LNCaP clone FGC (cell line): Measurements from ENCODE around the gene POU6F2.

ENCODE experiments used
- DNase-seq: peaks from one replicate; pipeline ENCODE4 v3.0.0-alpha.2; 2011; ENCODE audit warnings: low read depth
- H3K4me3 ChIP-seq: 2 replicates; pipeline ENCODE4 v1.5.1; 2011; ENCODE audit warnings: mild to moderate bottlenecking, low read depth, low read length, control low read depth
- TF ChIP-seq, protein P1 (sequence below): IDR thresholded peaks from 2 replicates; pipeline ENCODE4 v1.5.1; 2012; ENCODE audit warnings: mild to moderate bottlenecking; ENCODE audit not compliant: control insufficient read depth, insufficient read depth; ENCODE audit errors: extremely low read depth

The POU6F2 gene

DNA sequence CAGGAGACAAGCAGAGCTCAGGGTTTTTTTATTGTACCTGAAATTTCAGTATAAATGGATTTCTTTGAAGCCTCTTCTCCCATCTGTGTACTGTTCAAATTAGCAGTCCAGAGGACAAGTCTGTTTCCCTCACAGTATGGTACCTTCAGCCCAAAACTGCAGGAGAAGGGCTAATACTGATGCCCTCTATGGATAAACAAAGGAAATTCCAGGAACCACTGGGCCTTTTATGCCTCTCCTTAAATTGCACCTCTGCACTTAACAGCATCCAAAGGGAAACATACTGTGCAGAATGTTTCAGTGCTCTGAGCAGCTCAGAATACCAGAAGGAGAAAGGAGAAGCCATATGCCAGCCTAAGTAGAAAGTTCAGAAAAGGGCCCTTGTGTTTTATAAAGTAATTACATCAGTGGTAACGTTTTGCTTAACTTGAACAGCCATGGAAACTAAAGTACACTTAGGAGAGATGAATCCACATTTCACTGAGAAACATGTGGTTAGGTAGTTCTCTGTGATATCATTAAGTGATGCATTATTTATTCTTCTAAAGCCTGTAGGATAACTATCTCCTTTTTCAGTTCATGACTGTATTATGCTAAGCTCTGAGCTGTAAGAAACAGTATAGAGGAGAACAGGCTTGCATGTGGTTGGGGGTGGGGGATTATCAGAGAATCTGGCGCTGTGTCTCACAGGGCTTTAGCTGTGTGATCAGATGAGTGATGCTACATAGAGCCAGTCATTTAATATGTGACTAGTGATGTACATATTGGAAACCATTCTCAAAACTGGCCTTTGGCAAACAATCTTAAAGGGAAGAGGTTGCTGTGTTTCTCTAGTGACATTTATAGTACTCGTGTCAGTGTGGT, 111.3 kb downstream of the POU6F2 start:
- no peak overlapping the region for H3K4me3 ChIP-seq
- TF ChIP-seq, protein P1, sequence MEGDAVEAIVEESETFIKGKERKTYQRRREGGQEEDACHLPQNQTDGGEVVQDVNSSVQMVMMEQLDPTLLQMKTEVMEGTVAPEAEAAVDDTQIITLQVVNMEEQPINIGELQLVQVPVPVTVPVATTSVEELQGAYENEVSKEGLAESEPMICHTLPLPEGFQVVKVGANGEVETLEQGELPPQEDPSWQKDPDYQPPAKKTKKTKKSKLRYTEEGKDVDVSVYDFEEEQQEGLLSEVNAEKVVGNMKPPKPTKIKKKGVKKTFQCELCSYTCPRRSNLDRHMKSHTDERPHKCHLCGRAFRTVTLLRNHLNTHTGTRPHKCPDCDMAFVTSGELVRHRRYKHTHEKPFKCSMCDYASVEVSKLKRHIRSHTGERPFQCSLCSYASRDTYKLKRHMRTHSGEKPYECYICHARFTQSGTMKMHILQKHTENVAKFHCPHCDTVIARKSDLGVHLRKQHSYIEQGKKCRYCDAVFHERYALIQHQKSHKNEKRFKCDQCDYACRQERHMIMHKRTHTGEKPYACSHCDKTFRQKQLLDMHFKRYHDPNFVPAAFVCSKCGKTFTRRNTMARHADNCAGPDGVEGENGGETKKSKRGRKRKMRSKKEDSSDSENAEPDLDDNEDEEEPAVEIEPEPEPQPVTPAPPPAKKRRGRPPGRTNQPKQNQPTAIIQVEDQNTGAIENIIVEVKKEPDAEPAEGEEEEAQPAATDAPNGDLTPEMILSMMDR, result no peak
- no peak for DNase-seq

DNA sequence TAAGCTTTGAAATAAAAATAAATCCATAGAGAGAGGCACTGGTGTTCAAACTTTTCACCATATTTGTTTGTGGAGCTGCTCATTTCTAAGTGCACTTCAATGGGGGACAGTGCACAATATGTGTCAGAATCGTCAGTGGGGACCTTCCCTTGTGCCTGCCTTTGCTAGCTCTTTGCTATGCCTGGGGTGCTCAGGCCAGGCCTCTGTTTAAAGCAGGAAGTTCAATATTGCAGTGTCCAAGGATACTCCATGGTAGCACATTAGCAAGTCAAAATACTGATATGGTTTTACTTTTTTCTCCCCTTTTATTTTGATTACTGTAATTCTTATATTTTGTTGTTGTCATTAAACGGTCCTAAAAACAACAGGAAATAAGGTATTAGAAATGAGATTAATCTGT, 113.4 kb downstream of the POU6F2 start:
- TF ChIP-seq, protein P1, result no peak
- H3K4me3 ChIP-seq, result no peak overlapping the region
- DNase-seq, result no peak

DNA sequence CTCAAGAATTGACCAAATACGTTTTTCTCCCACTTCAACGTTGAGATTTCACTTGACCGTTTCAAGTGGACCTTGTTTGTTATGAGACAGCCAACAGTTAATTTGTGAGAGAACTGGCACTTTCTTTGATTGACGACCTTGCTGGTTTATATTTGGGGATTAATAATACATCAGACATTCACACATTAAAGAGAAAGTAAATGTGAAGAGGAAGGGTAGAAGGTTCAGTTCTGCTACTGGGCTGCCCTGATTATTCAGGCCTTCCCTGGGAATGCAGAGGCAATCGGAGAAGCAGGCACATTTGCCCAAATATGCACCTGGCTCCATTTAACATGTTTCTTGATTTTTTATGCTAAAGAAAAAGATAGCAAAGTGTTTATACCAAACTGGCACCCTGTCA, 114.1 kb downstream of the POU6F2 start:
- no peak overlapping the region for H3K4me3 ChIP-seq
- TF ChIP-seq, protein P1, result no peak
- no peak for DNase-seq

DNA sequence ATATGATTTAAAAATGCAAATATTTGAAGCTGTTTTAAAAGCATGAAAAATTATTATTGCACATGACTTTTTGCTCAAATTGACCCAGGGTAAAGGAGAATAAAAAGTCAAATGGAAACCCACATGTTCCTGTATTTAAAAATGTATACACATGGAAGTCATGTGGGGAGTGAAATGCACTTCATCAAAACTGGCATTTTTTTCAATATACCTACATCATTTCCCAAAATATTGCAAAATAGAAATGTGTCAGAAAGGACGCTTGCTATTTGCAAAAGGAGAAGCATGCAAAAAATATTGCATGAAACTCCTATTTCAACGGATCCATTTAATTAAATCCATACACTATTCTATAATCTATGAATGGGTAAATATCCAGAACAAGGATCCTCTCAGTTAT, 117.0 kb downstream of the POU6F2 start:
- TF ChIP-seq, protein P1, result no peak
- no peak overlapping the region for H3K4me3 ChIP-seq
- no peak for DNase-seq

DNA sequence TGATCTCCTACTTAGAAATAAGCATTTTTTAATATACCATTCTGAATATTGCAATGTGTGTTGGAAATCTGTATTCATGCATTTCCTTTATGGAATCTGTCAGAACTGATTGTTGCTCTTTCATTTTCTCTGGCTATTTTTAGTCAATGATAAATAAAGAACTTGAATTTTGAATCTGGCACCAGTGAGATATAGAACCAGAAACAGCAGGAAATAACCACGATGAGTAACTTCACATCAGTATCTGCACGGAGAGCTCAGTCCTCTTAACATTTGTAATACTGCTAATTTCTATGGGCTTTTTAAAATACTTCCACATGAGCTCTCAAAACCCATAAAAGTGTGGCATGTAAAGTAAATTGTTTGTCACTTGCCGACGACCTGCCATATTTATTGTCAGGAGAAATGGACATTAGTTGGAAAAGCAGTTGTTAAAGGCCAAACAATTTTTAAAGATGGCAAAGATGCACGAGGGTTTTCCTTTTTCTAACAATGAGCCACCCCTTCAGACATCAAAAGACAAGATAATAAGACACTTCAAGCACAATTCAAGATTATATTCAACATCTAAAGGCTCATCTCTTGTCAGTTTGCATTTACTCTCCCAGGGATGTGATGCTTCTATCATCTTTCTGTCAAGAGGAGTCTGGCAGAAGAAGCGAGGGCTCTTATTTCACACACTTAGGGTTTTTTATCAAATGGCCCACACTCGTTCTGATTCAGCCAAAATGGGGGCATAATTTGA, 118.3 kb downstream of the POU6F2 start:
- TF ChIP-seq, protein P1, result no peak
- H3K4me3 ChIP-seq, result no peak overlapping the region
- no peak for DNase-seq

DNA sequence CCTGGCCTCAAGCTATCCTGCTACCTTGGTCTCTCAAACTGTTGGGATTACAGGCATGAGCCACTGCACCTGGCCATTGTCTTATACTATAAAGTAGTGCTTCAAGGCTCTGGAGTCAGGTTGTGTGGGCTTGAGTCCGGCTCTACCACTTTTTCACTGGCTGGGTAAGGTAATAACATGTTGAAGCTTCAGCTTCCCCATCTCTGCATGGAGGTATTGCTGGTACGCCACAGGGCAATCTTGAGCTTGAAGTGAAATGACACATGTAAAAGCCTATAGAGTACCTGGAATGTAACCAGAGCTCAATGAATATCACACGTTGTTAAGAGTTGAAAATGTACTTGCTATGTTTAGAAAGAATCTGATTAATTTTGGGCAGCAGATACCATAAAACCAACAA, 120.8 kb downstream of the POU6F2 start:
- no peak for DNase-seq
- H3K4me3 ChIP-seq, result no peak overlapping the region
- TF ChIP-seq, protein P1, result no peak

DNA sequence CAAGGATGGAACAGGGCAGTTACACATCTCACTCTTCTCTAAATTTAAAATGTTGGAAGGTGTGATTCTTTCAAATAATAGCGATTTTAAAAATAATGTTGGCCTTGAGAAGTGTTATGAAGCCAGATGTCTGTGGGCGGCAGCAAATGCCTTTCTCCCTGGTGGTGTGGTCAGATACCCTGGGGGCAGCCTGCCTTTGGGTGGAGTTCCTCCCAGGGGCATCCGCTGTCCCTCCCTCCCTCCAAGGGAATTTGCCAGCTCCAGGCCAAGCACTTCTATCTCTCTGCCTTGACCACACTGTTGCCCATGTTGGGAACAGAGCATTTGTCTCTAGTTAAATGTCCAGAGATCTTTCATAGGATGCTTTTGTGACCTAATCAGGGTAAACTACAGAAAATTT, 121.4 kb downstream of the POU6F2 start:
- DNase-seq, result no peak
- H3K4me3 ChIP-seq, result no peak overlapping the region
- TF ChIP-seq, protein P1, result no peak
